Mesodermal cell (in vitro differentiated cells): ENCODE data around the gene SMIM22. TPM values are rescaled to one million over a fixed set of nuclear protein-coding genes. Genes with fewer than 3 reads are reported as not detected.

Experiments used
- H3K27ac ChIP-seq: 2 replicates; pipeline ENCODE4 v1.7.0; 2013; ENCODE audit warnings: mild to moderate bottlenecking, low read depth, low read length, moderate library complexity; ENCODE audit not compliant: severe bottlenecking
- H3K36me3 ChIP-seq: 2 replicates; pipeline ENCODE4 v1.7.1; 2013; ENCODE audit warnings: mild to moderate bottlenecking, low read length, moderate library complexity; ENCODE audit not compliant: control insufficient read depth, insufficient read depth
- H3K4me1 ChIP-seq: one replicate; pipeline ENCODE4 v1.7.1; 2013; ENCODE audit warnings: mild to moderate bottlenecking, low read length; ENCODE audit not compliant: insufficient read depth, control insufficient read depth, poor library complexity, severe bottlenecking
- H3K4me3 ChIP-seq: 2 replicates; pipeline ENCODE4 v1.7.0; 2013; ENCODE audit warnings: low read length, control low read depth, mild to moderate bottlenecking; ENCODE audit not compliant: insufficient read depth, poor library complexity, severe bottlenecking; ENCODE audit errors: extremely low read depth
- H3K9me3 ChIP-seq: 2 replicates; pipeline ENCODE4 v1.7.1; 2013; ENCODE audit warnings: mild to moderate bottlenecking, low read length, moderate library complexity; ENCODE audit not compliant: control insufficient read depth
- WGBS, 2 experiments: methylation state at CpG; one replicate each; pipeline ENCODE4 v1.1.5; 2013; ENCODE audit warnings: missing lambda C conversion rate in 2 of 2; ENCODE audit not compliant: insufficient coverage in 2 of 2; 5-methylcytosine and 5-hydroxymethylcytosine counted together
- polyA plus RNA-seq, 2 experiments: library from polyadenylated mRNA; stranded (reverse); fragments of 50-300 nt; gene quantifications; one replicate each; pipeline ENCODE4 v1.2.3, GENCODE V29; 2013

The SMIM22 gene
- polyA plus RNA-seq (2013, experiment 1 of 2), result not detected
- polyA plus RNA-seq (2013, experiment 2 of 2), result not detected

GRCh38 chr16:4795181-4795827 lies at the start of gene SMIM22:
TSS of gene SMIM22 (plus strand) at chr16:4795369. CDS start at chr16:4795735, 366 bp downstream.
- WGBS, 2 experiments, result 94 to 98% methylated on average over 9 to 12 of the region's 14 CpGs
- no peak within 1 kb of the TSS for H3K27ac ChIP-seq
- no peak within 1 kb of the TSS for H3K4me3 ChIP-seq
- H3K9me3 ChIP-seq, result no peaks in the 10 kb centered on the region
- no peaks in the 10 kb centered on the region for H3K4me1 ChIP-seq
- H3K36me3 ChIP-seq, result peaks cover 12% of the 10 kb centered on the region

DNA sequence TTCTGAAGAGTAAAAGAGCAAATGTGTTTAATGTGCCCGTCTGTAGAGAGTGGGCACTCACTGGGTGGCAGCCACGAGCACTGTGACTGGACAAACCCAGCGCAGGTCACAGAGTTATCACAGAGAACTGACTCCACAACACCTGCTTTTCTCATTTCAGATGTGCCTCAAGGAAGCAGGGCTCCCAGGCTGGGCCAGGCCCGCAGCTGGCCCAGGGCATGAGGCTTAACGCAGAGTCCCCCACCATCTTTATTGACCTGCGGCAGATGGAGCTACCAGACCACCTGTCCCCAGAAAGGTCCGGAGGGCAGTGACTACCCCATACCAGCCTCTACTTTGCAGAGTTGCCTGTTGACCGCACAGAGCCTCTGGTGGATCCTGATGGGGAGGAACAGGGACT lies 49.0 kb upstream of the SMIM22 start:
- peaks cover 6% of the 10 kb centered on the region for H3K36me3 ChIP-seq
- no peaks in the 10 kb centered on the region for H3K4me1 ChIP-seq
- 91 to 95% methylated on average over 4 to 7 of the region's 8 CpGs for WGBS, 2 experiments
- H3K9me3 ChIP-seq, result no peaks in the 10 kb centered on the region
- no peak overlapping the region for H3K4me3 ChIP-seq
- H3K27ac ChIP-seq, result no peak overlapping the region

DNA sequence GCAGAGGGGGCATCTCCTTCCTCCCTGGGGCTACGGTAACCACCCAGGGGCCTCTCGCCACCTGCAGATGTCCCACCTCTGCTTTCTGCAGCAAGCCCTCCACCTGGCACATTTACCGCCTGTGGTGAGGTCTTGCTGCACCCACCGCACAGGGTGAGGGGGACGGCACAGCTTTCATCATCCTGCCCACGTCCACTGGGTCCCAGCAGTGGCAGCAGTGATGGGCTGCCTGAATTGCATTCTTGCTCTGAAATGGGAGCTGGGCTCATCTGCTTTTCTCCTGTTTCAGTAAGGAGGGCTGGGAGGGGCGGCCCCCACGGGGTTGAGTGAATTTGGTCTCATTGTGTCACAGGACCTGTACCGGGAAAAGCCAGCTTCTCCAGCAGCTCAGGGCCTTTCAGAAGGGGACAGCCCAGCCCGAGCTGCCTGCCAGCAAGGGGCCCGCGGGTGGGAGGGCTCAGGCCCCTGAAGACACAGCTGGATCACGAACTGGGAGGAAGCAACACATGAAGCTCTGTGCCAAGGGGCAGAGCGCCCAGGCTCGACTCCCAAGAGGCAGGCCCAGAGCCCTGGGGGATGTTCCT lies 48.1 kb upstream of the SMIM22 start:
- H3K36me3 ChIP-seq, result peaks cover 15% of the 10 kb centered on the region
- H3K9me3 ChIP-seq, result no peaks in the 10 kb centered on the region
- H3K4me1 ChIP-seq, result no peaks in the 10 kb centered on the region
- H3K4me3 ChIP-seq, result no peak overlapping the region
- H3K27ac ChIP-seq, result no peak overlapping the region
- WGBS, 2 experiments, result 79 to 81% methylated on average over 12 to 14 of the region's 15 CpGs

- Histone ChIP-seq H3K36me3 (peaks cover 24% of the 10 kb centered on the region), H3K4me3 (no peak overlapping the region), H3K9me3 (no peaks in the 10 kb centered on the region), H3K27ac (no peak overlapping the region), H3K4me1 (no peaks in the 10 kb centered on the region)
- WGBS, 2 experiments, result 93 to 97% methylated on average over 6 to 9 of the region's 14 CpGs
These were observed 47.1 kb upstream of the SMIM22 start for GRCh38 chr16:4747906-4748681.

- H3K36me3 ChIP-seq, result peaks cover 32% of the 10 kb centered on the region
- H3K27ac ChIP-seq, result no peak overlapping the region
- no peak overlapping the region for H3K4me3 ChIP-seq
- no peaks in the 10 kb centered on the region for H3K4me1 ChIP-seq
- WGBS, 2 experiments, result 95 to 96% methylated on average over 11 to 16 of the region's 16 CpGs
- H3K9me3 ChIP-seq, result no peaks in the 10 kb centered on the region
These were observed 46.3 kb upstream of the SMIM22 start for GRCh38 chr16:4748682-4749411.

DNA sequence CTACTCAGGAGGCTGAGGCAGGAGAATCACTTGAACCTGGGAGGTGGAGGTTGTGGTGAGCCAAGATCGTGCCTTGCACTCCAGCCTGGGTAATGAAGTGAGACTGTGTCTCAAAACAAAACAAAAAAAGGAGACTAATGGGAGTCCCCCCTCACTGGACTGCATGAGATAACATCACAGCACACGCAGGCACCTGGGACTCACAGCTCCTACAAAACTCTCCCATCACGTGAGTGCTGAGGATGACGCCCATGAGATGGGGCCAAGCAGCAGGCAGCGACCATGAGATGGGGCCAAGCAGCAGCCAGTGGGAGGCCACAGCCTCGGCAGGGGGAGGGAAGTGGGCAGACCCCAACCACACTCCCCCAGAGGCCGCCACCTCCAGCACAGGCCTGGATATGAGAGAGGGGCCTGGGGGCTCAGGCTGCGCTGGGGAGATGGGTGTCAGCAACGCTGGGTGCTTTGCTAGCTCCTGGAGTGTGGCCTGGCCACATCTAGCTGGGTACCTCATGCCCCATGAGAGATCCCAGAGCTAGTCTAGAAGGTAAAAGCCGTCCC lies 45.4 kb upstream of the SMIM22 start:
- Histone ChIP-seq H3K9me3 (no peaks in the 10 kb centered on the region), H3K4me1 (no peaks in the 10 kb centered on the region), H3K27ac (no peak overlapping the region), H3K36me3 (peaks cover 40% of the 10 kb centered on the region), H3K4me3 (no peak overlapping the region)
- WGBS, 2 experiments, result 95 to 98% methylated on average over 7 to 8 of the region's 10 CpGs

DNA sequence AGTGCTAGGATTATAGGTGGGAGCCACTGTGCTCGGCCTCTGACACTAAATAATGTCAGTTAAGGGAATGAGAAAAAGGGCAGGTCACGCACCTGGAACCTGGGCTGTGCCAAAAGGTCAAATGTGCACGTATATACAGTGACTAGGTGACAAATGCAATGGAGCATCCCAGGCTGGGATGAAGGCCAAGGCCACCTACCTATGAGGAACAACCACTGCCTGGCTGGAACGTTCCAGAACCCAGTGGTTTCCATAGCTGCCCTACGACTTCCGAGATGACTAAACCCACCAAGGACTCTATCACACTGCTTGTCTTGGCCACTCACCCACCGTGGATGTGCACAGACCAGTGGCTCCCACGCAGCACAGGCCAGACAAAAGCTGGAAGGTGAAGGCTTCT lies 44.3 kb upstream of the SMIM22 start:
- no peaks in the 10 kb centered on the region for H3K4me1 ChIP-seq
- WGBS, 2 experiments, result 91 to 99% methylated on average over 7 to 8 of the region's 8 CpGs
- no peak overlapping the region for H3K4me3 ChIP-seq
- peaks cover 51% of the 10 kb centered on the region for H3K36me3 ChIP-seq
- no peak overlapping the region for H3K27ac ChIP-seq
- peaks cover 7% of the 10 kb centered on the region for H3K9me3 ChIP-seq

- Histone ChIP-seq H3K36me3 (peaks cover 66% of the 10 kb centered on the region), H3K4me1 (no peaks in the 10 kb centered on the region), H3K4me3 (no peak overlapping the region), H3K9me3 (peaks cover 8% of the 10 kb centered on the region), H3K27ac (no peak overlapping the region)
- WGBS, 2 experiments, result 95 to 96% methylated on average over 38 to 41 of the region's 44 CpGs
These were observed 42.6 kb upstream of the SMIM22 start for GRCh38 chr16:4752351-4753100.

GRCh38 chr16:4753227-4753626 lies 41.9 kb upstream of the SMIM22 start:
- Histone ChIP-seq H3K27ac (no peak overlapping the region), H3K4me3 (no peak overlapping the region), H3K4me1 (no peaks in the 10 kb centered on the region), H3K9me3 (peaks cover 8% of the 10 kb centered on the region), H3K36me3 (peaks cover 71% of the 10 kb centered on the region)
- 95 to 98% methylated on average over 9 of the region's 11 CpGs for WGBS, 2 experiments

GRCh38 chr16:4754865-4755264 lies 40.3 kb upstream of the SMIM22 start:
- 98% methylated on average over 4 of the region's 4 CpGs for WGBS, 2 experiments
- Histone ChIP-seq H3K9me3 (peaks cover 8% of the 10 kb centered on the region), H3K36me3 (peaks cover 85% of the 10 kb centered on the region), H3K27ac (no peak overlapping the region), H3K4me3 (no peak overlapping the region), H3K4me1 (no peaks in the 10 kb centered on the region)
